Ishikawa (cell line): ENCODE data around the gene NFE2L1.

ENCODE experiments used
- CEBPB ChIP-seq: IDR thresholded peaks from 2 replicates; pipeline ENCODE4 v1.6.1; 2012
- CREB1 ChIP-seq: IDR thresholded peaks from 2 replicates; pipeline ENCODE4 v1.6.1; 2012; ENCODE audit warnings: low read depth
- EGR1 ChIP-seq: IDR thresholded peaks from 2 replicates; pipeline ENCODE4 v1.6.1; 2012
- EP300 ChIP-seq: IDR thresholded peaks from 2 replicates; pipeline ENCODE4 v1.6.1; 2012; ENCODE audit warnings: borderline replicate concordance
- FOXM1 ChIP-seq: IDR thresholded peaks from 2 replicates; pipeline ENCODE4 v1.6.1; 2012; ENCODE audit warnings: low read depth, borderline replicate concordance
- MAX ChIP-seq: IDR thresholded peaks from 2 replicates; pipeline ENCODE4 v1.6.1; 2012
- NFIC ChIP-seq: IDR thresholded peaks from 2 replicates; pipeline ENCODE4 v1.6.1; 2012
- RAD21 ChIP-seq: IDR thresholded peaks from 2 replicates; pipeline ENCODE4 v1.6.1; 2012; ENCODE audit warnings: low read depth
- REST ChIP-seq: IDR thresholded peaks from 2 replicates; pipeline ENCODE4 v1.6.1; 2012; ENCODE audit warnings: low read depth, mild to moderate bottlenecking
- TAF1 ChIP-seq: IDR thresholded peaks from 2 replicates; pipeline ENCODE4 v1.6.1; 2012; ENCODE audit warnings: low read depth, mild to moderate bottlenecking
- TCF12 ChIP-seq: IDR thresholded peaks from 2 replicates; pipeline ENCODE4 v1.6.1; 2012; ENCODE audit warnings: low read depth
- TEAD4 ChIP-seq: IDR thresholded peaks from 2 replicates; pipeline ENCODE4 v1.6.1; 2012
- USF1 ChIP-seq: IDR thresholded peaks from 2 replicates; pipeline ENCODE4 v1.6.1; 2012
- YY1 ChIP-seq: IDR thresholded peaks from 2 replicates; pipeline ENCODE4 v1.6.1; 2012; ENCODE audit warnings: low read depth
- ZBTB7A ChIP-seq: IDR thresholded peaks from 2 replicates; pipeline ENCODE4 v1.6.1; 2012; ENCODE audit warnings: low read depth

Gene NFE2L1

DNA sequence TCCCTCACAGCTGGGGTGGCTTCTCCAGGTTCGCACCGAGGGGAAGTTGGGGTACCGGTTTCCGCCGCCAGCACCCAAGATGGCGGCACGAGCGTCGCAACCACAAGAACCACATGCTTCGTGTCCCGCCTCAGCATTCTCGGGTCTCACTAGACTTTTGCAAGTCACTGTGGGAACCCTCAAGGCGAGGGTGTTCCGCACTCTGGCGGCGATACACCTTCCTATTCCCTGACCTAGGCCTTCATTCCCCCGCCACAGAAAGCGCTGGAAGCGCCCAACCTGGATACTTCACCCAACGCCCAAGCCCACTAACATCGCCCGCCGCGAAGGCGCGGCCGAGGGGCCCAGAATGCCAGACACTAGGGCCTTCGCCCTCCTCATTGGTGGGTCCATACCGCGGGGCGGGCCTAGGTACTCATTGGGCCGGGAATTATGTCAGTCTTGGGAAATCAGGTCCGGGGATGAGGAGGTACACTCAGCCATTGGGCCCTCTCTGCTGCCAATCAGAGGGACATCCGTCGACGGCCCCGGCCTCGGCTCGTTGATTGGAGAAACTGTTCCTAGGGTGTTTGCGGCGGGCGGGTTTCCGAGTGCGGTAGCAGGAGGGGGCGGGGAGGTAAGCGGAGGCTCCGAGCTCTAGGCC lies at the start of gene NFE2L1:
Gene NFE2L1 (plus strand): TSS at position 619 of the 643 bp plus-strand sequence. CDS start 2,760 bp downstream, outside the sequence.
- TF ChIP-seq MAX: peak; percentile 100
- TF ChIP-seq CREB1: peak; percentile 74; the same call in 1 of the 2 replicates
- peak; percentile 52 for TF ChIP-seq TEAD4
- TF ChIP-seq TCF12: no peak
- peak; percentile 98 for TF ChIP-seq YY1
- TF ChIP-seq REST: no peak
- no peak for TF ChIP-seq ZBTB7A
- peak; percentile 74 for TF ChIP-seq TAF1
- TF ChIP-seq EP300: peak; percentile 24; the same call in 1 of the 2 replicates
- TF ChIP-seq CEBPB: no peak
- TF ChIP-seq USF1: peak; percentile 80
- no peak for TF ChIP-seq NFIC

DNA sequence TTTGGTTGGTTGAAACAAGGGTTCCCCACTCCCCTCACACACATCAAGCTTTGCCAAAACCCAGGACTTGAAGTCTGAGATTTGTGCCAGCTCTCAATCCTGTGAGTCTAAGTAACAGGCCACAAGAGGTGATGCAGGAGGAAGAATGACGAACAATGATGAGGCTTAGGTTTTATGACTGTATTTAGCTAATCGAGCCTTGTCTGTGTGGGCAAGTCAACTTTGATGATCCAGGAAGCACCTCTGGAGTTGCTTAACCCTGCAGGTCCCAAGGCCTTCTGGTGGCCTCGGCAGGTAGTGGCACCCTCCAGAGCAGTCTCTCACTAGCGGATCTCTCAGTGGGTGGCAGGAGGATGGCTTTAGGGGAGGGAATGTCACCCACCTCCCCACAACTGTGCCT lies 48.6 kb upstream of the NFE2L1 start:
- TF ChIP-seq FOXM1: no peak
- no peak for TF ChIP-seq TEAD4
- TF ChIP-seq TCF12: no peak
- TF ChIP-seq EP300: no peak
- no peak for TF ChIP-seq YY1
- no peak for TF ChIP-seq USF1
- no peak for TF ChIP-seq CREB1
- TF ChIP-seq ZBTB7A: no peak
- no peak for TF ChIP-seq NFIC
- no peak for TF ChIP-seq REST
- no peak for TF ChIP-seq RAD21
- TF ChIP-seq MAX: no peak
- no peak for TF ChIP-seq EGR1
- no peak for TF ChIP-seq CEBPB
- no peak for TF ChIP-seq TAF1

- TF ChIP-seq TEAD4 (no peak), TCF12 (no peak), RAD21 (no peak), REST (no peak), NFIC (no peak), EP300 (no peak), USF1 (no peak), EGR1 (no peak), ZBTB7A (no peak), YY1 (no peak), TAF1 (no peak), FOXM1 (no peak), CEBPB (no peak), CREB1 (no peak), MAX (no peak)
Observed at GRCh38 chr17:48001197-48001596, 47.0 kb upstream of the NFE2L1 start.
